Activated T-helper 1 cell treated with anti-CD3 and anti-CD28 coated beads, Interleukin-12 subunit alpha, Interleukin-12 subunit beta, Interleukin-2, Interleukin-4 antibody, amounts not matched to agents 30 ng/mL and 10 ng/mL and 1 ng/mL, durations not matched to agents 14 hours and 24 hours and 36 hours (primary cell): ENCODE data around the gene SLC25A46. TPM values are rescaled to one million over a fixed set of nuclear protein-coding genes. Genes with fewer than 3 reads are reported as not detected.
"Not testable (repeated sequence)": the region's sequence is repeated elsewhere in the genome, so short reads cannot be mapped to it uniquely, and the experiment has no call there.

Experiments used
- DNase-seq: peaks from one replicate; pipeline ENCODE4 v3.0.0; 2021; ENCODE audit warnings: low spot score
- H3K27ac Mint-ChIP-seq: one replicate; pipeline ENCODE4 v1.8.0; 2021; ENCODE audit warnings: mild to moderate bottlenecking, mixed read lengths
- H3K27me3 Mint-ChIP-seq: one replicate; pipeline ENCODE4 v1.8.0; 2022; ENCODE audit warnings: mild to moderate bottlenecking, moderate library complexity, mixed read lengths; ENCODE audit not compliant: insufficient read depth
- H3K36me3 Mint-ChIP-seq: one replicate; pipeline ENCODE4 v1.8.0; 2021; ENCODE audit warnings: low read depth, mixed read lengths
- H3K4me1 Mint-ChIP-seq: one replicate; pipeline ENCODE4 v1.8.0; 2021; ENCODE audit warnings: low read depth, mixed read lengths
- H3K4me3 Mint-ChIP-seq: one replicate; pipeline ENCODE4 v1.8.0; 2021; ENCODE audit warnings: mild to moderate bottlenecking, moderate library complexity, mixed read lengths
- H3K9me3 Mint-ChIP-seq: one replicate; pipeline ENCODE4 v1.8.0; 2021; ENCODE audit warnings: mixed read lengths
- intact Hi-C: fragments of 100-400 bp; cut with micrococcal nuclease; formaldehyde crosslinking; loops from one replicate; pipeline ENCODE4 v1.15.1; 2024
- total RNA-seq: library from RNA; stranded (reverse); gene quantifications from 2 replicates; pipeline ENCODE4 v1.2.3, GENCODE V29; 2022

The SLC25A46 gene
- total RNA-seq, 1 donor from 2014 or later = 55.4 TPM

DNA sequence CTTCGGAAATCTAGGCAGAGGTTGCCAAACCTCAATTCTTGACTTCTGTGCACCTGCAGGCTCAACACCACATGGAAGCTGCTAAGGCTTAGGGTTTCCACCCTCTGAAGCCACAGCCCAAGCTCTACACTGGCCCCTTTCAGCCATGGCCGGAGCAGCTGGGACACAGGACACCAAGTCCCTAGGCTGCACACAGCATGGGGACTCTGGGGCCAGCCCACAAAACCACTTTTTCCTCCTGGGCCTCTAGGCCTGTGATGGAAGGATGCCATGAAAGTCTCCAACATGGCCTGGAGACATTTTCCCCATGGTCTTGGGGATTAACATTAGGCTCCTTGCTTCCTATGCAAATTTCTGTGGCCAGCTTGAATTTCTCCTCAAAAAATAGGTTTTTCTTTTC lies 7.3 kb upstream of the SLC25A46 start:
- H3K36me3 Mint-ChIP-seq, H3K9me3 Mint-ChIP-seq, H3K27me3 Mint-ChIP-seq, H3K4me1 Mint-ChIP-seq, H3K27ac Mint-ChIP-seq, H3K4me3 Mint-ChIP-seq, intact Hi-C loops, DNase-seq: not testable (repeated sequence)

GRCh38 chr5:110734101-110734500 lies 4.7 kb upstream of the SLC25A46 start:
- DNase-seq = no peak
- Mint-ChIP-seq H3K27me3 (peaks cover 12% of the 10 kb centered on the region), H3K4me3 (no peak overlapping the region), H3K9me3 (peaks cover 4% of the 10 kb centered on the region), H3K36me3 (no peaks in the 10 kb centered on the region), H3K27ac (no peak overlapping the region), H3K4me1 (peaks cover 18% of the 10 kb centered on the region)
- intact Hi-C loops = no loop called here

- Mint-ChIP-seq H3K4me1 (peaks cover 28% of the 10 kb centered on the region), H3K4me3 (no peak overlapping the region), H3K27ac (no peak overlapping the region), H3K36me3 (no peaks in the 10 kb centered on the region), H3K27me3 (peaks cover 12% of the 10 kb centered on the region), H3K9me3 (peaks cover 4% of the 10 kb centered on the region)
- intact Hi-C loops = loop anchor here (5.0 kb wide), 3 partner anchors 497 to 1427 kb away; partner anchors contain the start of gene STARD4
- no peak for DNase-seq
Measured at GRCh38 chr5:110735556-110735955, 3.3 kb upstream of the SLC25A46 start.

DNA sequence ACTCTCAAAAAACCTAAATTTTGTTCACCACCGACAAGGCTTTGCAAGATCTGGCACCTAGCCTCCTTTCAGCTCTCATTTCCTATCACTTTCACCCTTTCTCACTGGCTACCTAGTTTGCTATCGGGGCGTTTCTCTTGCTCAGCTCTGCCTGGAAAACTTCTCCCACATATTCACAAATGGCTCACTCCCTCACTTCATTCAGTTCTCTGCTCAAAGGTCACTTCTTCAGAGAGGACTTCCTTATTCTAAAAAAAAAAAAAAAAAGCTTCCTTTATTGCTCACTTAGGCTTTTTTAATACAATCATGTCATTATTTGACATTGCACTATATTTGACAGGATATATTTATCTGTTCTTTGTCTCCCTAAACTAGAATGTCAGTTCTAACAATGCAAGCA lies 2.1 kb upstream of the SLC25A46 start:
- Mint-ChIP-seq H3K4me3 (no peak overlapping the region), H3K27ac (no peak overlapping the region), H3K4me1 (peaks cover 34% of the 10 kb centered on the region), H3K36me3 (no peaks in the 10 kb centered on the region), H3K27me3 (peaks cover 12% of the 10 kb centered on the region), H3K9me3 (peaks cover 4% of the 10 kb centered on the region)
- DNase-seq = no peak
- intact Hi-C loops = loop anchor here (5.0 kb wide), 3 partner anchors 496 to 1426 kb away; partner anchors contain the start of gene STARD4

DNA sequence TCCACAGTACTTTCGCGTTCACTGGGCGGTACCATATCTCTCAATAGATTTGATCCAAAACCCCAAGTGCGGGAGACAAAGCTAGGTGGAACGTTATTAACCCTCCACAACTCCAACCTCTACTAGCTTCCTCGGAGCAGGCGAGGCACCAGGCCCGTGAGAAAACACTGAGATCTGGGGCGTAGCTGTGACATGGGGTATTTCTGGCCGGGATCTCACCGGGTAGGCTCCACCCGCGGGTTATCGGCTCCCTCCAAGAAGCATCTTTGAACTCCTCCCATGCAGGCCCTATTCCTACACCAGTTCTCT lies 350 bp upstream of the SLC25A46 start:
- peak overlapping the region; percentile 96 for H3K27ac Mint-ChIP-seq
- DNase-seq = no peak
- intact Hi-C loops = loop anchor here (1.0 to 5.0 kb wide), 6 partner anchors 12 to 1424 kb away; partner anchors contain the start of genes STARD4 and TMEM232
- H3K27me3 Mint-ChIP-seq = peaks cover 12% of the 10 kb centered on the region
- peaks cover 39% of the 10 kb centered on the region for H3K4me1 Mint-ChIP-seq
- H3K4me3 Mint-ChIP-seq = peak overlapping the region; percentile 97
- peaks cover 6% of the 10 kb centered on the region for H3K36me3 Mint-ChIP-seq
- no peaks in the 10 kb centered on the region for H3K9me3 Mint-ChIP-seq

DNA sequence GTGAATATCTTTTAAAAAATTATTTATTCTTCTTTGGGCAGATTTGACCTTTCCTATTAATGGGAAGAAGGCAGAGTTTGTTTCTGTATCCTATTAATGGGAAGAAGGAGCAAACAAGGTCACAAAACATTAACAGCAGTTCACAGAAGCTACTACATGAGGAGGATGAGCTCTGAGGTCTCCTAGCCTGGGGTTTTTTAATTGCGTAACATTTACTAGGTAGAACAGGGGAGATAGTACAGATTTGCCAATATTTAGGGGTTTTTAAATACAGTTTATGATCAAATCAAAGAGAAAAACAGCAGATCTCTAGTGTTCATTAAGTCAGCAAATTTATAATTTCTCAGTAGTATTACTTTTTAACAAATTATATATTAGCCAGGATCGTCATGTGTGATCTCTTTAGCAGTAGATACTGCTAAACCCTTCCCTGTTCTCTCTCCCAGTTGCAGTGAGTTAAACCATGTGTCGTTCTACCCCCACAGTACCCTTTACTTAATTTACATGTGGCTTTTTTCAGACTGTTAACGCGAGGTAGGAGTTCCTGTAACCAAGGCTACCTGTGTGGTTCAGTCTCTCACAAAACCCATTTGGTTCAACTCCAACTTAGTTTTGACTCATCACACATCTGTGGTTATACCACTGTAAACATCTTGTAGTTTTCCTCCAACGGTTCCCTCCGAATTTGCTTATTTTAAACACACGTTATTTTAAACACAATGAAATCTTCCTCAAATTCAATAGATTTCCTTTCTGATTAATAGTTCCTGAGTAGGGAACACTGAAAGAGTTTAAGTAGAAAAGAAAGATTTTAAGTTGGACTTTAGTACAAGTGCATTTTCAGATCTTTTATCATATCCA lies 13.3 kb downstream of the SLC25A46 start:
- H3K27ac Mint-ChIP-seq = peak overlapping the region; percentile 92
- H3K4me1 Mint-ChIP-seq = peaks cover 60% of the 10 kb centered on the region
- H3K27me3 Mint-ChIP-seq = no peaks in the 10 kb centered on the region
- DNase-seq = peak; percentile 52
- peaks cover 49% of the 10 kb centered on the region for H3K36me3 Mint-ChIP-seq
- intact Hi-C loops = loop anchor here (1.0 to 5.0 kb wide), 11 partner anchors 13 to 1409 kb away; partner anchors contain the start of genes MAN2A1, NREP, SLC25A46 and WDR36
- H3K9me3 Mint-ChIP-seq = no peaks in the 10 kb centered on the region
- H3K4me3 Mint-ChIP-seq = peak overlapping the region; percentile 64

- H3K4me3 Mint-ChIP-seq = peak overlapping the region; percentile 64
- H3K27me3 Mint-ChIP-seq = no peaks in the 10 kb centered on the region
- peak overlapping the region; percentile 92 for H3K27ac Mint-ChIP-seq
- no peaks in the 10 kb centered on the region for H3K9me3 Mint-ChIP-seq
- intact Hi-C loops = loop anchor here (1.0 to 5.0 kb wide), 12 partner anchors 14 to 1408 kb away; partner anchors contain the start of genes MAN2A1, NREP, SLC25A46 and WDR36
- H3K36me3 Mint-ChIP-seq = peaks cover 48% of the 10 kb centered on the region
- H3K4me1 Mint-ChIP-seq = peaks cover 60% of the 10 kb centered on the region
- DNase-seq = no peak
Measured at GRCh38 chr5:110752953-110753352, 14.1 kb downstream of the SLC25A46 start.

DNA sequence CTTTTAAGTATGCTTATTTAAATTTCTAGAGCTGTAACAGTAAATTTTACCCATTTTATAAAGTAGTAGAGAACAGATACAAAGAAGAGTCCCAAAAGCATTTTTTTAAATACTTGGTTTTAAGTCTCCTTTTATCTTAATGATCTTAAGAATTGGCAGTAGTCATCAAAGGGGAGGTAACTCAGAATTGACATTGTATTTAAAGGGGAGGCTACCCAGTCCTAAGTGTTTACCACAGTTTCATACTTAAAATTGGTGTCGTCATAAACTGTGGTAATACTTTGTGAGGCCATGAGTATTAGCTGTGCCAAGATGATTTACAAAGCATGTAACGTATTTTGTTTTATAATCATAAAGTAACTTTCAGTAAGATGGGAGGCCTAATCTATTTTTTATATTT lies 14.8 kb downstream of the SLC25A46 start:
- peaks cover 60% of the 10 kb centered on the region for H3K4me1 Mint-ChIP-seq
- peak overlapping the region; percentile 84 for H3K27ac Mint-ChIP-seq
- DNase-seq = no peak
- intact Hi-C loops = loop anchor here (1.0 to 5.0 kb wide), 9 partner anchors 32 to 1407 kb away; partner anchors contain the start of genes MAN2A1 and NREP
- no peak overlapping the region for H3K4me3 Mint-ChIP-seq
- H3K9me3 Mint-ChIP-seq = no peaks in the 10 kb centered on the region
- H3K27me3 Mint-ChIP-seq = no peaks in the 10 kb centered on the region
- H3K36me3 Mint-ChIP-seq = peaks cover 47% of the 10 kb centered on the region

DNA sequence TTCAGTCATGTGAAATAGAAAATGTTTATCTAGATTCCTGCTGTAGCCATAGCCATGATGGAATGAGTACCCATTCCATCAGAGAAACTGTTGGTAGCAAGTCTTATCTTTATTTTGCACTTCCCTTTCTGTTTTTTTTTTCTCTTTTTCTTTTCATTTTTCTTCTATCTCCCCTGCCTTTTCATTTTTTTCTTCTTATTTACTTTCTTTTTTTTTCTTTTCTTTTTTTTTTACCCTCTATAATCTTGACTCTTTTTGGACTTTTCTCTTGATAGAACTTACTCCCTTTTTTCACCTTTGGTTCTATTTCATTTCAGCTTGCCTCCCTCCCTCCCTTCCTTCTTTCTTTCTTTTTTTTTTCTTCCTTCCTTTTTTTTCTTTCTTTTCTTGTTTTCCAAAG lies 15.4 kb downstream of the SLC25A46 start:
- Mint-ChIP-seq H3K27ac (peak overlapping the region; percentile 84), H3K27me3 (no peaks in the 10 kb centered on the region), H3K4me3 (peak overlapping the region; percentile 12), H3K9me3 (no peaks in the 10 kb centered on the region), H3K36me3 (peaks cover 41% of the 10 kb centered on the region), H3K4me1 (peaks cover 54% of the 10 kb centered on the region)
- DNase-seq = no peak
- intact Hi-C loops = loop anchor here (5.0 kb wide), 5 partner anchors 67 to 1067 kb away; partner anchors contain the start of genes MAN2A1 and NREP

- no peak overlapping the region for H3K27ac Mint-ChIP-seq
- intact Hi-C loops = loop anchor here (1.0 to 2.0 kb wide), 5 partner anchors 108 to 522 kb away; partner anchors contain the start of gene WDR36
Measured at GRCh38 chr5:110757118-110757729, 18.4 kb downstream of the SLC25A46 start.

DNA sequence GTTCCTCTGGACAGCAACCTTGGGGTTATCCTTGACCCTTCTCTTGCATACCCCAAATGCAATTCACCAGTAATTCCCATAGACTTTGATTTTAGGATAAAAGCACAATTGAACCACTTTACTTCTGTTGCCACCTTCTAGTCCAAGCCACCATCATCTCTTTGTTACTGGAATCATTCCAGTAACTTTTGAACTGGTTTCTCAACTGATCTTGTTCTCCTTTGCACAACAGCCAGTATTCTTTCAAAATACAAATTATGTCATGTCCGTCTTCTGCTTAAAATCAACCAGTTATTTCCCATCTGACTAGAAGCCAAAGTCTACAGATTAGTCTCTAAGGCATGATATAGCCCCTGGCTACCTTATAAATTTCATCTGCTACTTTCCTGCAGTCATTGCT lies 21.4 kb downstream of the SLC25A46 start:
- no peaks in the 10 kb centered on the region for H3K27me3 Mint-ChIP-seq
- intact Hi-C loops = no loop called here
- no peaks in the 10 kb centered on the region for H3K9me3 Mint-ChIP-seq
- peaks cover 2% of the 10 kb centered on the region for H3K4me1 Mint-ChIP-seq
- no peak overlapping the region for H3K27ac Mint-ChIP-seq
- no peak overlapping the region for H3K4me3 Mint-ChIP-seq
- peaks cover 15% of the 10 kb centered on the region for H3K36me3 Mint-ChIP-seq
- no peak for DNase-seq

More at GRCh38 chr5:110757118-110757729, 18.4 kb downstream of the SLC25A46 start:
- Mint-ChIP-seq H3K4me3 (no peak overlapping the region), H3K4me1 (peaks cover 31% of the 10 kb centered on the region), H3K36me3 (peaks cover 28% of the 10 kb centered on the region), H3K9me3 (no peaks in the 10 kb centered on the region), H3K27me3 (no peaks in the 10 kb centered on the region)
- peak; percentile 12 for DNase-seq

DNA sequence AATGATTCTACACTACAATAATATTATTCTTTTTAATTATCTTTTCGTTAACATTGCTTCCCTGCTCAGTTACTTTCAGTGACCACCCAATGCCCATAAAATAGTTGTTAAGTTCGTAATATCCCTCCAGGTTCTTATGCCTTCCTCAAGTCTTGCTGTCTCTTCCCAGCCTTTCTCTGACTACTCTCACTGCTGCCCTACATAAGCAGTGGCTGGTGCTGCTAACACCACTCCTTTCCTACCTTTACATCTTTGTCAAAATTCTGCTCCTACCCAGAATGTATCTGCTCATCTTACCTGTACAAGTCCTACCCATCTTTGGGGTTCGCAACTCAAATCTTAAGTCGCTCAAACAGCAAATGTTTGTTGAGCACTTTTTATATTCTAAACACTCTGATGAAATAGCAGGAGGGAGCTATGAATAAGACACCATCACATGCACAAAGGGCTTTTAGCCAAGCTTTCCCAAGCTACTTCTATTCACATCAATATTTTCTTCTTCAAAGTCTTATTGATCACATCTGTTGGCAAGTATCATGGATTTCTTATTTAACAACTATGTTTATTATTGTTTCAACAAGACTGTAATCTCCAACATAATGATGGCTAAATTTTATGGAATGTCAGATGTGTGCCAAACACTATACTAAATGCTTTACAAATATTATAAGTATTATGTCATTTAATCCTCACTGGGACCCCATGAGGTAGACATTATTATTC lies 29.5 kb downstream of the SLC25A46 start:
- Mint-ChIP-seq H3K9me3 (no peaks in the 10 kb centered on the region), H3K36me3 (no peaks in the 10 kb centered on the region), H3K27ac (no peak overlapping the region), H3K4me1 (no peaks in the 10 kb centered on the region), H3K4me3 (no peak overlapping the region), H3K27me3 (peaks cover 19% of the 10 kb centered on the region)
- no peak for DNase-seq
- intact Hi-C loops = no loop called here
